Activated CD4-positive, alpha-beta T cell treated with anti-CD3 and anti-CD28 coated beads, Interleukin-2, Interleukin-4, amounts not matched to agents 100 ng/mL and 50 ng/mL, durations not matched to agents 16 hours and 8 hours (primary cell): ENCODE results near the gene NKTR.
"Not testable (repeated sequence)": the region's sequence is repeated elsewhere in the genome, so short reads cannot be mapped to it uniquely, and the experiment has no call there.

Experiments
- DNase-seq: peaks from one replicate; pipeline ENCODE4 v3.0.0-alpha.2; 2020; ENCODE audit warnings: low spot score

The NKTR gene

GRCh38 chr3:42600111-42600957 lies at the start of gene NKTR:
TSS of gene NKTR (plus strand) at chr3:42600686. CDS start at chr3:42601007, 321 bp downstream.
- DNase-seq: peak; percentile 100

GRCh38 chr3:42552830-42553229 lies 47.7 kb upstream of the NKTR start:
- no peak for DNase-seq

- peak; percentile 77 for DNase-seq
These were observed 44.3 kb upstream of the NKTR start for GRCh38 chr3:42556089-42556632.

GRCh38 chr3:42556817-42557216 lies 43.7 kb upstream of the NKTR start:
- not testable (repeated sequence) for DNase-seq

- no peak for DNase-seq
These were observed 42.6 kb upstream of the NKTR start for GRCh38 chr3:42557854-42558253.

- DNase-seq: no peak
These were observed 38.2 kb upstream of the NKTR start for GRCh38 chr3:42562047-42562907.

GRCh38 chr3:42569593-42570142 lies 30.8 kb upstream of the NKTR start:
- DNase-seq: no peak

GRCh38 chr3:42572278-42572677 lies 28.2 kb upstream of the NKTR start:
- no peak for DNase-seq

GRCh38 chr3:42575137-42575741 lies 25.2 kb upstream of the NKTR start:
- DNase-seq: no peak

GRCh38 chr3:42578054-42578453 lies 22.4 kb upstream of the NKTR start:
- no peak for DNase-seq

GRCh38 chr3:42579346-42579745 lies 21.1 kb upstream of the NKTR start:
- DNase-seq: not testable (repeated sequence)

- no peak for DNase-seq
These were observed 19.1 kb upstream of the NKTR start for GRCh38 chr3:42581400-42581708.

- peak; percentile 97 for DNase-seq
These were observed 18.6 kb upstream of the NKTR start, which contains the start of gene SEC22C for GRCh38 chr3:42581709-42582473. TSS of gene SEC22C (minus strand) at chr3:42581967. CDS start at chr3:42569046, 12,921 bp downstream.

- DNase-seq: no peak
These were observed 17.9 kb upstream of the NKTR start for GRCh38 chr3:42582474-42583070.

- DNase-seq: no peak
These were observed 11.9 kb upstream of the NKTR start for GRCh38 chr3:42588625-42589024.

GRCh38 chr3:42589382-42590109 lies 10.9 kb upstream of the NKTR start:
- DNase-seq: no peak

- DNase-seq: no peak
These were observed 9.3 kb upstream of the NKTR start for GRCh38 chr3:42590989-42591756.

GRCh38 chr3:42591811-42592210 lies 8.7 kb upstream of the NKTR start:
- DNase-seq: no peak

GRCh38 chr3:42593635-42594034 lies 6.9 kb upstream of the NKTR start:
- no peak for DNase-seq
